Smooth muscle cell (in vitro differentiated cells): Measurements from ENCODE around the gene TLE5. TPM values are rescaled to one million over a fixed set of nuclear protein-coding genes. Genes with fewer than 3 reads are reported as not detected.
A peak's percentile ranks its signal among the peaks of the same experiment; 100 is the strongest.

Experiments used
- DNase-seq: peaks from one replicate; lab custom pipeline; 2025; ENCODE audit not compliant: unreplicated experiment; lab: John Stamatoyannopoulos, UW
- H2AFZ ChIP-seq: fragments of 200-600 bp; sonication (generic); 2 replicates; pipeline ENCODE4 v1.6.0; 2016; ENCODE audit warnings: antibody characterized with exemption, low read depth, mild to moderate bottlenecking
- H3F3A ChIP-seq: fragments of 200-600 bp; sonication (generic); 2 replicates; pipeline ENCODE4 v1.6.0; 2017; ENCODE audit warnings: antibody characterized with exemption, low read depth
- H3K27ac ChIP-seq: fragments of 200-600 bp; sonication (generic); 2 replicates; pipeline ENCODE4 v1.5.1; 2016; ENCODE audit warnings: low read depth, mild to moderate bottlenecking
- H3K27me3 ChIP-seq: fragments of 200-600 bp; sonication (generic); 2 replicates; pipeline ENCODE4 v1.6.1; 2016; ENCODE audit warnings: low read depth, mild to moderate bottlenecking
- H3K36me3 ChIP-seq: fragments of 200-600 bp; sonication (generic); 2 replicates; pipeline ENCODE4 v1.5.1; 2016; ENCODE audit warnings: low read depth
- H3K4me1 ChIP-seq: fragments of 200-600 bp; sonication (generic); 2 replicates; pipeline ENCODE4 v1.5.1; 2016; ENCODE audit warnings: low read depth
- H3K4me2 ChIP-seq: fragments of 200-600 bp; sonication (generic); 2 replicates; pipeline ENCODE4 v1.6.0; 2016; ENCODE audit warnings: mild to moderate bottlenecking
- H3K4me3 ChIP-seq: fragments of 200-600 bp; sonication (generic); 2 replicates; pipeline ENCODE4 v1.5.1; 2016; ENCODE audit warnings: mild to moderate bottlenecking
- H3K79me2 ChIP-seq: fragments of 200-600 bp; sonication (generic); 2 replicates; pipeline ENCODE4 v1.6.0; 2016; ENCODE audit warnings: low read depth, mild to moderate bottlenecking
- H3K9ac ChIP-seq: fragments of 200-600 bp; sonication (generic); 2 replicates; pipeline ENCODE4 v1.6.0; 2016; ENCODE audit warnings: low read depth
- H3K9me3 ChIP-seq: fragments of 200-600 bp; sonication (generic); replicated peaks from 2 replicates; pipeline ENCODE4 v1.5.1; 2016; ENCODE audit warnings: low read depth
- H4K20me1 ChIP-seq: fragments of 200-600 bp; sonication (generic); 2 replicates; pipeline ENCODE4 v1.6.0; 2016; ENCODE audit warnings: low read depth
- WGBS: methylation state at CpG from one replicate; pipeline ENCODE4 v1.1.7; 2016; ENCODE audit warnings: low lambda C conversion rate; 5-methylcytosine and 5-hydroxymethylcytosine counted together
- polyA plus RNA-seq: library from polyadenylated mRNA; unstranded; fragments of >200 nt; fragmentation: Nextera tagmentation; extraction: Ambion mirVana; gene quantifications from 2 replicates; pipeline ENCODE4 v1.2.1, GENCODE V29; 2016
- total RNA-seq: library from RNA; depleted of rRNA; stranded (reverse); fragments of >200 nt; gene quantifications from 2 replicates; pipeline ENCODE4 v1.2.3, GENCODE V29; 2014
- TF ChIP-seq, protein P1 (sequence below): fragments of 200-600 bp; sonication (generic); IDR thresholded peaks from 2 replicates; pipeline ENCODE4 v1.5.1; 2017; ENCODE audit warnings: borderline replicate concordance, mild to moderate bottlenecking, antibody characterized with exemption; ENCODE audit not compliant: insufficient read depth, poor library complexity, severe bottlenecking

Gene TLE5
- total and polyA plus RNA-seq, 2 experiments from 2014 or later = 146 to 274 TPM

DNA sequence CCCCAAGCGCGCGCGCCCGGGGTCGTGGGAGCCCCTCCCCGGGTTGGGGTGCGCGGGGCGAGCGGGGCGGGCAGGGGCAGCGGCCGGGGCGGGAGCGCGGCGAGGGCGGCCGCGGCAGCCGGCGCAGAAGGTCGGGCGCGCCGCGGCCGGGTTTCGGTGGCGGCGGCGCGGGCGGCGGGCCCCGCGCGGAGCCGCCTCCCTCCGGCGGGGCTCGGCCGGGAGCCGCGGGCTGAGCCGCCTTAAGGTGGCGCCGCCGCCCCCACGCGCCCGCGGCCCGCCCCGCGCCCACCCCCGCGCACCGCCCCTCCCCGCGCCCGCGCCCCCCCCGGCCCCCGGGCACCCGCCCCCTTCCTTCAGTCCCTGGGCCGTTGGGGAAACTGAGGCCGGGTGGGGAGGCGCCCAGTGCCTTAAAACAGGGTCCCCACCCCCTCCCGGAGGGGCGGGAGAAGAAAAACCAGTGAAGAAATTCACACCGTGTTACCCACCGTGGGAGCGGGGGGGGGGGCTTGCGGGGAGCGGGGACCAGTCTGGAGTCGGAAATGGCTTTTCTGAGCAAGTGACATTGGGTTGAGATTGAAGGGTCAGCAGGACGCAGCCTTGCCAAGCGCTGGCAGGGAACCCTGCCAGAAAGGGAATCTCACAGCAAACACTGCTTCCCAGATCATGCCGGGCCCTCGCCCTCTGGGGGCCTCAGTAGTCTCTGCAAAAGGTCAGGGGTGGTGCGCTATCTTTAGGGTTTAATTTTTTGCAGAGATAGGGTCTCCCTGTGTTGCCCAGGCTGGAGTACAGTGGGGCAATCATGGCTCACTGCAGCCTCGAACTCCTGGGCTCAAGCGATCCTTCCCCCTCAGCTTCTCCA lies 33.0 kb downstream of the TLE5 start, which contains the start of gene TLE2:
TSS of gene TLE2 (minus strand) at position 216 of the 859 bp plus-strand sequence. CDS start 376 bp downstream, outside the sequence.
- no peaks in the 10 kb centered on the region for H3K36me3 ChIP-seq
- 16% methylated on average over 14 of the region's 85 CpGs for WGBS
- no peaks in the 10 kb centered on the region for H3F3A ChIP-seq
- H3K4me1 ChIP-seq = peaks cover 11% of the 10 kb centered on the region
- no peak within 1 kb of the TSS for H3K9ac ChIP-seq
- H3K9me3 ChIP-seq = no peaks in the 10 kb centered on the region
- no peaks in the 10 kb centered on the region for H3K79me2 ChIP-seq
- TF ChIP-seq, protein P1, sequence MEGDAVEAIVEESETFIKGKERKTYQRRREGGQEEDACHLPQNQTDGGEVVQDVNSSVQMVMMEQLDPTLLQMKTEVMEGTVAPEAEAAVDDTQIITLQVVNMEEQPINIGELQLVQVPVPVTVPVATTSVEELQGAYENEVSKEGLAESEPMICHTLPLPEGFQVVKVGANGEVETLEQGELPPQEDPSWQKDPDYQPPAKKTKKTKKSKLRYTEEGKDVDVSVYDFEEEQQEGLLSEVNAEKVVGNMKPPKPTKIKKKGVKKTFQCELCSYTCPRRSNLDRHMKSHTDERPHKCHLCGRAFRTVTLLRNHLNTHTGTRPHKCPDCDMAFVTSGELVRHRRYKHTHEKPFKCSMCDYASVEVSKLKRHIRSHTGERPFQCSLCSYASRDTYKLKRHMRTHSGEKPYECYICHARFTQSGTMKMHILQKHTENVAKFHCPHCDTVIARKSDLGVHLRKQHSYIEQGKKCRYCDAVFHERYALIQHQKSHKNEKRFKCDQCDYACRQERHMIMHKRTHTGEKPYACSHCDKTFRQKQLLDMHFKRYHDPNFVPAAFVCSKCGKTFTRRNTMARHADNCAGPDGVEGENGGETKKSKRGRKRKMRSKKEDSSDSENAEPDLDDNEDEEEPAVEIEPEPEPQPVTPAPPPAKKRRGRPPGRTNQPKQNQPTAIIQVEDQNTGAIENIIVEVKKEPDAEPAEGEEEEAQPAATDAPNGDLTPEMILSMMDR = no peak
- peak within 1 kb of the TSS; percentile 54 for H2AFZ ChIP-seq
- no peaks in the 10 kb centered on the region for H4K20me1 ChIP-seq
- H3K4me2 ChIP-seq = peak within 1 kb of the TSS; percentile 92
- peaks cover 56% of the 10 kb centered on the region for H3K27me3 ChIP-seq
- H3K27ac ChIP-seq = no peak within 1 kb of the TSS
- no peak for DNase-seq
- peak within 1 kb of the TSS; percentile 57 for H3K4me3 ChIP-seq

DNA sequence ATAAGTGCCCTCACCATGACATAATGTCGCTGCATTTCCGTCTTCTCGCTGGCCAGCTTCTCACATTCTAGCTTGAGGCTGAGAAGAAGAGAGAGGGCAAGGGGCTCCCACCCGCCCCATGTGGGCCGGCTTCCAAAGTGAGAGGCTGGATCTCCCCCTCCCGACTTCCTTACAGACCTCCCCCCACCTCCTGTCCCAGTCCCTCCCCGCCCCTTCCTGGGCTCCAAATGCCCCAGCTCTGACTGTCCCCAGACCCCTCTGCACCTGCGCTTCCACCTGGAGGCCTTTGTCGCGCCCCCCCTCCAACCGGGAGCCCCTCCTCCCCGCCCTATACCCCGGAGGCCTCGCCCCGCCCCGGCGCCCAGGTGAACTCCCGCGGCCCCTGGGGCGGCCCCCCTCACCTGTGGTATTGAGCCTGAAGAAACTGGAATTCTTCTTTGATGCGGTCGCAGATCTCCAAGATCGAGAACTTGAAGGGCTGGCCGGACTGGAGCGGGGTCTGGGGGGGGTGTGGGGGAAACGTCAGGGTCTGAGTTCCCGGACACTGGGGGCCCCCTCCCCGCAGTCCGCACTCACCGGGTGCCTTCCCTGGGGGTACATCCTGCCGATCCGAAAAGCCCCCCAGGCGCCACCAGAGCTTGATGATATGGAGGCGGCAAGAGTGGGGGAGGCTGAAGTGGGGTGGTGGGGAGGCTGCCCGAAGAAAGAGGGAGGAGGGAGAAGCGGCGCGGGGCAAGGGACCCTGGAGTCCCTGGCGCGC lies 33.8 kb downstream of the TLE5 start:
- peaks cover 59% of the 10 kb centered on the region for H3K27me3 ChIP-seq
- H4K20me1 ChIP-seq = no peaks in the 10 kb centered on the region
- no peaks in the 10 kb centered on the region for H3K36me3 ChIP-seq
- no peak for DNase-seq
- H3K4me3 ChIP-seq = peak overlapping the region; percentile 57
- H3K27ac ChIP-seq = no peak overlapping the region
- H3K4me2 ChIP-seq = peak overlapping the region; percentile 92
- peaks cover 11% of the 10 kb centered on the region for H3K4me1 ChIP-seq
- TF ChIP-seq, protein P1 = no peak
- H2AFZ ChIP-seq = peak overlapping the region; percentile 54
- H3K9me3 ChIP-seq = no peaks in the 10 kb centered on the region
- H3K9ac ChIP-seq = no peak overlapping the region
- H3F3A ChIP-seq = no peaks in the 10 kb centered on the region
- WGBS = 5% methylated on average over 22 of the region's 40 CpGs
- no peaks in the 10 kb centered on the region for H3K79me2 ChIP-seq

DNA sequence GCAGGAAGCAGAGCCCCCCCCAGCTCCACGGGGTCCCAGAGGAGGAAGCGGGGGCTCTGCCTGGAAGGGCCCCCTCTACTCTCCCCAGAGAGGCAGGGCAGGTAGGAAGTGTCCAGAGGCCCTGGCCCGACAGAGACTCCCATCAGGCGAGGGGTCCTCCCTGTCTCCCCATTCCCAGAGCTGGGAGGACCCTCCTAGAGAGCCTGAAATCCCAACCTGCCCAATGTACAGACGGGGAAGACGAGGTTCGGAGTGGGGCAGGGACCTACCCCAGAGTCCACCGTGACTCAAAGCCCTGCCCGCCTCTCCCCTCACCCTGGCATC lies 34.4 kb downstream of the TLE5 start:
- no peak overlapping the region for H3K27ac ChIP-seq
- peaks cover 11% of the 10 kb centered on the region for H3K4me1 ChIP-seq
- no peak overlapping the region for H3K9ac ChIP-seq
- H3K27me3 ChIP-seq = peaks cover 59% of the 10 kb centered on the region
- DNase-seq = no peak
- H3K4me2 ChIP-seq = no peak overlapping the region
- H4K20me1 ChIP-seq = no peaks in the 10 kb centered on the region
- H2AFZ ChIP-seq = no peak overlapping the region
- no peaks in the 10 kb centered on the region for H3K36me3 ChIP-seq
- H3K79me2 ChIP-seq = no peaks in the 10 kb centered on the region
- WGBS = 50% methylated on average over 9 of the region's 9 CpGs
- H3F3A ChIP-seq = no peaks in the 10 kb centered on the region
- no peaks in the 10 kb centered on the region for H3K9me3 ChIP-seq
- no peak overlapping the region for H3K4me3 ChIP-seq
- TF ChIP-seq, protein P1 = no peak
